HG02571 (cell line): ENCODE data around the gene TARBP1.
"Not testable (repeated sequence)": the region's sequence is repeated elsewhere in the genome, so short reads cannot be mapped to it uniquely, and the experiment has no call there.

ENCODE experiments used
- ATAC-seq: cut with Tn5 transposase; IDR thresholded peaks from one replicate; pipeline ENCODE4 v1.9.1; 2021; ENCODE audit warnings: mild to moderate bottlenecking, moderate library complexity; ENCODE audit not compliant: unreplicated experiment

The TARBP1 gene

GRCh38 chr1:234478481-234479309 is at the start of gene TARBP1:
Gene TARBP1, minus strand, starts transcription at chr1:234479179. Its CDS starts 76 bp downstream, at chr1:234479103.
- peak; percentile 65 for ATAC-seq

- no peak for ATAC-seq
Measured at GRCh38 chr1:234528074-234528865, 49.3 kb upstream of the TARBP1 start.

- no peak for ATAC-seq
Measured at GRCh38 chr1:234527346-234527745, 48.4 kb upstream of the TARBP1 start.

- no peak for ATAC-seq
Measured at GRCh38 chr1:234526922-234527321, 47.9 kb upstream of the TARBP1 start.

GRCh38 chr1:234525099-234525799 is 46.3 kb upstream of the TARBP1 start:
- ATAC-seq, result no peak

GRCh38 chr1:234521836-234522235 is 42.9 kb upstream of the TARBP1 start:
- no peak for ATAC-seq

GRCh38 chr1:234520908-234521817 is 42.2 kb upstream of the TARBP1 start:
- ATAC-seq, result no peak

- ATAC-seq, result no peak
Measured at GRCh38 chr1:234519506-234519905, 40.5 kb upstream of the TARBP1 start.

GRCh38 chr1:234518876-234519275 is 39.9 kb upstream of the TARBP1 start:
- no peak for ATAC-seq

- ATAC-seq, result not testable (repeated sequence)
Measured at GRCh38 chr1:234518086-234518485, 39.1 kb upstream of the TARBP1 start.

- no peak for ATAC-seq
Measured at GRCh38 chr1:234517110-234517802, 38.3 kb upstream of the TARBP1 start.

- no peak for ATAC-seq
Measured at GRCh38 chr1:234515821-234516241, 36.9 kb upstream of the TARBP1 start.

GRCh38 chr1:234515411-234515810 is 36.4 kb upstream of the TARBP1 start:
- ATAC-seq, result no peak

- no peak for ATAC-seq
Measured at GRCh38 chr1:234512451-234512861, 33.5 kb upstream of the TARBP1 start.

- no peak for ATAC-seq
Measured at GRCh38 chr1:234509457-234510328, 30.7 kb upstream of the TARBP1 start.

GRCh38 chr1:234507626-234508387 is 28.8 kb upstream of the TARBP1 start:
- ATAC-seq, result no peak

GRCh38 chr1:234507089-234507488 is 28.1 kb upstream of the TARBP1 start:
- no peak for ATAC-seq

GRCh38 chr1:234505769-234506102 is 26.8 kb upstream of the TARBP1 start:
- no peak for ATAC-seq
